ENCODE measurements around the gene MISP. TPM values are rescaled to one million over a fixed set of nuclear protein-coding genes. Genes with fewer than 3 reads are reported as not detected.

MISP gene
- total and polyA plus RNA-seq, 9 of the 15 experiments (the other 6 are each of a cell fraction or from before 2014, with no cell fraction given) = 0.04 to 0.29 (median 0.05) TPM; not detected in 5

- TF ChIP-seq ZBTB49 (CRISPR knock-in tag; IDR thresholded peaks at IDR 0.05; ENCODE audit: borderline replicate concordance) (no peak), ERF (CRISPR knock-in tag; IDR thresholded peaks at IDR 0.05) (no peak), ZNF561 (CRISPR knock-in tag; conservative IDR thresholded peaks at IDR 0.05) (no peak), SMARCB1 (IDR thresholded peaks at IDR 0.05; ENCODE audit: insufficient read length, low read depth) (no peak), FOXM1 (IDR thresholded peaks at IDR 0.05; ENCODE audit: low read depth) (no peak), FOXM1 (CRISPR knock-in tag; IDR thresholded peaks at IDR 0.05; ENCODE audit: low read depth) (no peak), RBM22 (IDR thresholded peaks at IDR 0.05; ENCODE audit: low read depth, low read length, poor library complexity, severe bottlenecking) (no peak), ASH1L (IDR thresholded peaks at IDR 0.05; ENCODE audit: borderline replicate concordance, low read depth, partially characterized antibody) (no peak), BRF2 (IDR thresholded peaks at IDR 0.05; ENCODE audit: borderline replicate concordance, insufficient read depth, insufficient read length) (no peak), ZNF586 (CRISPR knock-in tag; conservative IDR thresholded peaks at IDR 0.05) (no peak), RBM14 (IDR thresholded peaks at IDR 0.05; ENCODE audit: borderline replicate concordance, insufficient read depth, low read depth, low read length) (no peak), PHB2 (IDR thresholded peaks at IDR 0.05; ENCODE audit: low read depth) (no peak), NR2C1 (IDR thresholded peaks at IDR 0.05) (no peak), NR2C1 (tag; IDR thresholded peaks at IDR 0.05) (no peak), CHD2 (IDR thresholded peaks at IDR 0.05; ENCODE audit: low read depth, low read length) (peak; percentile 63), KLF16 (IDR thresholded peaks at IDR 0.05) (peak; percentile 75), MAZ (CRISPR knock-in tag; conservative IDR thresholded peaks at IDR 0.05 in 1 of 2, IDR thresholded peaks at IDR 0.05 in 1 of 2) (peak in 1 of 2 experiments; percentile 74; a peak in 2 of 4 replicates), E2F3 (CRISPR knock-in tag; IDR thresholded peaks at IDR 0.05) (no peak), ZKSCAN8 (CRISPR knock-in tag; IDR thresholded peaks at IDR 0.05) (no peak; the same call in 1 of the 2 replicates), SMAD2 (IDR thresholded peaks at IDR 0.05; ENCODE audit: low read depth, low read length) (no peak), SMARCC2 (IDR thresholded peaks at IDR 0.05; ENCODE audit: low read depth) (no peak), ZNF551 (CRISPR knock-in tag; IDR thresholded peaks at IDR 0.05) (no peak), MED1 (CRISPR knock-in tag; IDR thresholded peaks at IDR 0.05; ENCODE audit: borderline replicate concordance) (no peak), HOXB6 (CRISPR knock-in tag; IDR thresholded peaks at IDR 0.05; ENCODE audit: borderline replicate concordance) (no peak), ZNF507 (tag; conservative IDR thresholded peaks at IDR 0.05) (no peak), ZNF408 (CRISPR knock-in tag; IDR thresholded peaks at IDR 0.05; ENCODE audit: low read depth) (no peak), POLR2A (conservative IDR thresholded peaks at IDR 0.05) (no peak), KLF1 (tag; IDR thresholded peaks at IDR 0.05) (no peak), CC2D1A (IDR thresholded peaks at IDR 0.05) (no peak)
Measured at GRCh38 chr19:791567-792305, 40.8 kb downstream of the MISP start (continued).
